ENCODE results near the gene CAMSAP3.

GRCh38 chr19:7562646-7563393, 32.8 kb upstream of the CAMSAP3 start:
- TF ChIP-seq CTCF (IDR thresholded peaks at IDR 0.05): no peak
- TF ChIP-seq POLR2A (IDR thresholded peaks at IDR 0.05): no peak

Data from body of pancreas (tissue), 4 donors.